HCT116 (cell line): ENCODE data around the gene TAF6. TPM values are rescaled to one million over a fixed set of nuclear protein-coding genes. Genes with fewer than 3 reads are reported as not detected.

Source experiments
- ATAC-seq: fragments of 200-7000 bp; cut with Tn5 transposase; 2 replicates; pipeline ENCODE4 v1.9.1; 2020; ENCODE audit warnings: mild to moderate bottlenecking, moderate library complexity
- BruUV-seq: library from RNA; stranded (reverse); fragments of 400-500 nt; replicated peaks from 2 replicates; lab custom pipeline; 2021; lab: Mats Ljungman, UMichigan
- CTCF ChIA-PET: fragments of 300-600 bp; sonication (Branson Sonifier 250); formaldehyde crosslinking; loops from one replicate; lab custom pipeline; 2021; ENCODE audit warnings: antibody characterized with exemption; lab: Charles Lee
- POLR2A ChIA-PET: fragments of 300-600, 350-600 bp; sonication (Branson Sonifier 250); formaldehyde crosslinking; loops from one replicate; lab custom pipeline; 2021; ENCODE audit warnings: antibody characterized with exemption; lab: Charles Lee
- RAD21 ChIA-PET, 2 experiments: fragments of 300-600 bp; sonication (Branson Sonifier 250); formaldehyde crosslinking; loops; one replicate each; lab custom pipeline; 2023; ENCODE audit warnings: low total read pairs in 2 of 2; ENCODE audit not compliant: uncharacterized antibody in 2 of 2, unreplicated experiment in 2 of 2, low non-redundant PET in 1 of 2; lab: Charles Lee
- DNase-seq: peaks from one replicate; pipeline ENCODE4 v3.0.0-alpha.2; 2010; ENCODE audit warnings: low read depth, low spot score
- H2AFZ ChIP-seq: fragments of 200-600 bp; shearing (Covaris generic), sonication (generic); 2 replicates; pipeline ENCODE4 v1.6.1; 2017; ENCODE audit warnings: low read depth, mixed run types, mixed read lengths, antibody characterized with exemption, low read length; ENCODE audit not compliant: poor library complexity, severe bottlenecking
- H3K27ac ChIP-seq: 2 replicates; pipeline ENCODE4 v1.5.1; 2012; ENCODE audit warnings: low read depth, low read length
- H3K27me3 ChIP-seq: fragments of 200-600 bp; sonication (generic); 2 replicates; pipeline ENCODE4 v1.6.1; 2016; ENCODE audit warnings: mixed run types, low read length, mixed read lengths; ENCODE audit not compliant: insufficient read depth
- H3K36me3 ChIP-seq, 2 experiments: fragments of 200-500 bp in 1 of 2; fragments of 200-600 bp in 1 of 2; sonication (Bioruptor generic) in 1 of 2; sonication (generic) in 1 of 2; 2 replicates each; pipeline versions ENCODE4 v1.5.1 to v1.6.1; 2014 to 2016; ENCODE audit warnings: low read length in 2 of 2, inconsistent platforms in 1 of 2, mixed read lengths in 1 of 2, mixed run types in 1 of 2; ENCODE audit not compliant: insufficient read depth in 2 of 2, control insufficient read depth in 1 of 2
- H3K4me1 ChIP-seq, 2 experiments: fragments of 200-600 bp in 1 of 2; sonication (generic) in 1 of 2; 2 replicates each; pipeline versions ENCODE4 v1.5.1 to v1.6.1; 2012 to 2017; ENCODE audit warnings: low read length in 2 of 2, inconsistent platforms in 1 of 2, mild to moderate bottlenecking in 1 of 2, mixed read lengths in 1 of 2, mixed run types in 1 of 2, moderate library complexity in 1 of 2; ENCODE audit not compliant: insufficient read depth in 2 of 2, control insufficient read depth in 1 of 2
- H3K4me2 ChIP-seq: fragments of 200-600 bp; sonication (generic); 2 replicates; pipeline ENCODE4 v1.6.1; 2017; ENCODE audit warnings: mixed run types, low read length, mixed read lengths
- H3K4me3 ChIP-seq, 2 experiments: fragments of 200-600 bp in 1 of 2; sonication (generic) in 1 of 2; replicated peaks in 1 of 2; 2 replicates each; pipeline ENCODE4 v1.5.1; 2011 to 2016; ENCODE audit warnings: low read length in 2 of 2, control low read depth in 1 of 2, low read depth in 1 of 2, mild to moderate bottlenecking in 1 of 2, mixed read lengths in 1 of 2, mixed run types in 1 of 2
- H3K79me2 ChIP-seq: fragments of 200-600 bp; sonication (generic); 2 replicates; pipeline ENCODE4 v1.6.1; 2017; ENCODE audit warnings: mild to moderate bottlenecking, mixed run types, low read length, moderate library complexity, mixed read lengths; ENCODE audit not compliant: insufficient read depth
- H3K9ac ChIP-seq: fragments of 200-600 bp; sonication (generic); 2 replicates; pipeline ENCODE4 v1.6.1; 2016; ENCODE audit warnings: low read length, mixed read lengths
- H3K9me2 ChIP-seq: fragments of 200-600 bp; sonication (generic), shearing (Covaris generic); 2 replicates; pipeline ENCODE4 v1.6.1; 2017; ENCODE audit warnings: mixed run types, mild to moderate bottlenecking, moderate library complexity; ENCODE audit not compliant: insufficient read depth
- H3K9me3 ChIP-seq, 2 experiments: fragments of 200-500 bp in 1 of 2; fragments of 200-600 bp in 1 of 2; sonication (Bioruptor generic) in 1 of 2; sonication (generic) in 1 of 2; 2 replicates each; pipeline ENCODE4 v1.6.1; 2014 to 2017; ENCODE audit warnings: low read length in 2 of 2, mixed read lengths in 2 of 2, inconsistent platforms in 1 of 2, low read depth in 1 of 2, mild to moderate bottlenecking in 1 of 2, mixed run types in 1 of 2, moderate library complexity in 1 of 2; ENCODE audit not compliant: control insufficient read depth in 1 of 2, insufficient read depth in 1 of 2
- H4K20me1 ChIP-seq: fragments of 200-600 bp; sonication (generic), shearing (Covaris generic); 2 replicates; pipeline ENCODE4 v1.6.1; 2017; ENCODE audit warnings: mixed run types, mild to moderate bottlenecking, moderate library complexity; ENCODE audit not compliant: insufficient read depth
- CTCF ChIP-seq, 3 experiments: fragments of 200-600 bp in 1 of 3; sonication (generic) in 1 of 3; IDR thresholded peaks in 2 of 3; conservative IDR thresholded peaks in 1 of 3; 2 replicates each; pipeline ENCODE4 v1.5.1; 2012 to 2017; ENCODE audit warnings: low read depth in 2 of 3, low read length in 2 of 3, antibody characterized with exemption in 1 of 3, borderline replicate concordance in 1 of 3, control low read depth in 1 of 3, mild to moderate bottlenecking in 1 of 3, mixed read lengths in 1 of 3, mixed run types in 1 of 3, moderate library complexity in 1 of 3; ENCODE audit not compliant: insufficient read depth in 1 of 3
- EGR1 ChIP-seq: IDR thresholded peaks from 2 replicates; pipeline ENCODE4 v1.6.1; 2012; ENCODE audit warnings: low read depth
- ELF1 ChIP-seq: IDR thresholded peaks from 2 replicates; pipeline ENCODE4 v1.6.1; 2012; ENCODE audit warnings: low read depth, borderline replicate concordance
- FOSL1 ChIP-seq: IDR thresholded peaks from 2 replicates; pipeline ENCODE4 v1.6.1; 2012; ENCODE audit warnings: low read depth
- POLR2A ChIP-seq: IDR thresholded peaks from 2 replicates; pipeline ENCODE4 v1.7.0; 2011; ENCODE audit warnings: borderline replicate concordance; ENCODE audit not compliant: insufficient read depth, insufficient read length; ENCODE audit errors: extremely low read depth
- RAD21 ChIP-seq: IDR thresholded peaks from 2 replicates; pipeline ENCODE4 v1.6.1; 2012; ENCODE audit warnings: low read depth, mild to moderate bottlenecking
- REST ChIP-seq: IDR thresholded peaks from 2 replicates; pipeline ENCODE4 v1.6.1; 2012; ENCODE audit warnings: low read depth
- SIN3A ChIP-seq: IDR thresholded peaks from 2 replicates; pipeline ENCODE4 v1.6.1; 2012; ENCODE audit warnings: low read depth
- SP1 ChIP-seq: IDR thresholded peaks from 2 replicates; pipeline ENCODE4 v1.6.1; 2012; ENCODE audit warnings: low read depth
- SRF ChIP-seq: IDR thresholded peaks from 2 replicates; pipeline ENCODE4 v1.6.1; 2012; ENCODE audit warnings: low read depth
- TCF7L2 ChIP-seq: IDR thresholded peaks from 2 replicates; pipeline ENCODE4 v1.7.0; 2011; ENCODE audit warnings: borderline replicate concordance, inconsistent platforms; ENCODE audit not compliant: insufficient read depth, insufficient read length; ENCODE audit errors: extremely low read depth
- YY1 ChIP-seq: IDR thresholded peaks from 2 replicates; pipeline ENCODE4 v1.6.1; 2011; ENCODE audit warnings: low read length, low read depth, moderate library complexity, mild to moderate bottlenecking; ENCODE audit not compliant: insufficient replicate concordance; ENCODE audit errors: extremely low read depth
- ZFX ChIP-seq: fragments of 450-650 bp; IDR thresholded peaks from 2 replicates; pipeline ENCODE4 v1.6.1; 2017
- intact Hi-C: fragments of 100-400 bp; cut with micrococcal nuclease; formaldehyde crosslinking; loops from 2 replicates; pipeline ENCODE4 v1.10.0; 2022
- total RNA-seq: library from RNA; stranded (reverse); gene quantifications from one replicate; pipeline ENCODE4 v1.2.1, GENCODE V29; 2021; ENCODE audit not compliant: unreplicated experiment
- TF ChIP-seq, protein P1 (sequence below): IDR thresholded peaks from 2 replicates; pipeline ENCODE4 v1.6.1; 2012
- TF ChIP-seq, protein P2 (sequence below): IDR thresholded peaks from 2 replicates; pipeline ENCODE4 v1.6.1; 2012

The TAF6 gene
- total RNA-seq, 1 experiment from 2014 or later = 67.4 TPM

DNA sequence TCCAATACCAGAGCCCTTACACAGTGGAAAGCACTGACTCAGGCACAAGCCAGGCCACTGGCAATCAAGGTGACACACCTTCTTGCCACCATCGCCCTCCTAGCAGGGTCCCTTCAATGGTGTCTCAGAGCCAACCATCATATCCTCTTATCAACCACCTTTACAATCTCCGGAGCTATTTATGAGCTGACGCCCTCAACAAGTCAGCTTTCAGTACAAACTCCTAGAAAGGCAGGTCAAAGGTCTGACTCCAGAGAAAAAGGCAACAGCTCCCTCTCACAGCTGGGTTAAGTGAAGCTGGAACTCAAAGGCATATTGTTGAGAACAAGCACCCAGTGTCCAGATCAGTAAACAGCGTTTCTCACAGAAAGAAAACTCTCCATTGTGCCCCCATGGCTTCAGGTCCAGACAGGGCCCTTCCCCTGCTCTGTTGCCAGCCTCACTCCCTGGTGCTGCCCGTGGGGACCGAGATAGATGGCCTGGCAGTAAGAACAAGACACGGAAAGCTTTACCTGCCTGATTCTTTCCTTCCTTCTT lies 40.1 kb downstream of the TAF6 start:
- ChIA-PET POLR2A (no interaction called here), RAD21 (no interaction called here), CTCF (no interaction called here)
- no peak for DNase-seq
- H3K4me3 ChIP-seq = no peak overlapping the region
- BruUV-seq = no TSS peak
- H3K4me1 ChIP-seq = peaks cover 11 to 24% of the 10 kb centered on the region in 2 experiments
- TF ChIP-seq YY1 = no peak
- TF ChIP-seq, protein P1, sequence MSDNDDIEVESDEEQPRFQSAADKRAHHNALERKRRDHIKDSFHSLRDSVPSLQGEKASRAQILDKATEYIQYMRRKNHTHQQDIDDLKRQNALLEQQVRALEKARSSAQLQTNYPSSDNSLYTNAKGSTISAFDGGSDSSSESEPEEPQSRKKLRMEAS = no peak
- peaks cover 60% of the 10 kb centered on the region for H3K79me2 ChIP-seq
- intact Hi-C loops = no loop called here
- H3K27ac ChIP-seq = no peak overlapping the region
- H3K4me2 ChIP-seq = no peak overlapping the region
- H3K9ac ChIP-seq = no peak overlapping the region
- H3K9me2 ChIP-seq = no peaks in the 10 kb centered on the region
- ATAC-seq = no peak
- no peaks in the 10 kb centered on the region; a peak in 1 of 4 replicates for H3K9me3 ChIP-seq
- peaks cover 40 to 54% of the 10 kb centered on the region in 2 experiments for H3K36me3 ChIP-seq
- no peak overlapping the region for H2AFZ ChIP-seq
- H3K27me3 ChIP-seq = no peaks in the 10 kb centered on the region
- no peaks in the 10 kb centered on the region for H4K20me1 ChIP-seq

- no peak overlapping the region for H3K27ac ChIP-seq
- no peak overlapping the region for H3K9ac ChIP-seq
- peaks cover 1 to 9% of the 10 kb centered on the region in 2 experiments; a peak in 2 of 4 replicates for H3K9me3 ChIP-seq
- H3K4me2 ChIP-seq = no peak overlapping the region
- H4K20me1 ChIP-seq = no peaks in the 10 kb centered on the region
- intact Hi-C loops = no loop called here
- H3K9me2 ChIP-seq = no peaks in the 10 kb centered on the region
- ChIA-PET POLR2A (no interaction called here), RAD21 (no interaction called here), CTCF (no interaction called here)
- ATAC-seq (no peak), DNase-seq (no peak)
- H3K79me2 ChIP-seq = peaks cover 66% of the 10 kb centered on the region
- BruUV-seq = no TSS peak
- no peak overlapping the region for H2AFZ ChIP-seq
- H3K4me3 ChIP-seq = no peak overlapping the region
- peaks cover 57 to 70% of the 10 kb centered on the region in 2 experiments for H3K36me3 ChIP-seq
- no peaks in the 10 kb centered on the region for H3K27me3 ChIP-seq
- peaks cover 8 to 14% of the 10 kb centered on the region in 2 experiments for H3K4me1 ChIP-seq
- TF ChIP-seq SP1 (no peak), REST (no peak), TCF7L2 (no peak), CTCF (IDR thresholded peaks at IDR 0.05 in 2 of 3, conservative IDR thresholded peaks at IDR 0.05 in 1 of 3; ENCODE audit: borderline replicate concordance in 1 of 3, insufficient read depth in 1 of 3, low read depth in 2 of 3, low read length in 2 of 3) (no peak), EGR1 (no peak), FOSL1 (no peak), SIN3A (no peak), POLR2A (no peak), ELF1 (no peak), ZFX (no peak), YY1 (no peak), SRF (no peak), RAD21 (no peak)
- TF ChIP-seq, protein P1 = no peak
- TF ChIP-seq, protein P2, sequence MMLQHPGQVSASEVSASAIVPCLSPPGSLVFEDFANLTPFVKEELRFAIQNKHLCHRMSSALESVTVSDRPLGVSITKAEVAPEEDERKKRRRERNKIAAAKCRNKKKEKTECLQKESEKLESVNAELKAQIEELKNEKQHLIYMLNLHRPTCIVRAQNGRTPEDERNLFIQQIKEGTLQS = no peak
Observed at GRCh38 chr7:100077205-100077604, 42.0 kb downstream of the TAF6 start.
